GM19099 (cell line): ENCODE measurements around the gene GPA33.
A peak's percentile ranks its signal among the peaks of the same experiment; 100 is the strongest.

Experiments used
- POLR2A ChIP-seq: IDR thresholded peaks from 3 replicates; pipeline ENCODE4 v1.6.1; 2011; ENCODE audit warnings: low read depth; ENCODE audit not compliant: insufficient read length; ENCODE audit errors: extremely low read depth

The GPA33 gene

DNA sequence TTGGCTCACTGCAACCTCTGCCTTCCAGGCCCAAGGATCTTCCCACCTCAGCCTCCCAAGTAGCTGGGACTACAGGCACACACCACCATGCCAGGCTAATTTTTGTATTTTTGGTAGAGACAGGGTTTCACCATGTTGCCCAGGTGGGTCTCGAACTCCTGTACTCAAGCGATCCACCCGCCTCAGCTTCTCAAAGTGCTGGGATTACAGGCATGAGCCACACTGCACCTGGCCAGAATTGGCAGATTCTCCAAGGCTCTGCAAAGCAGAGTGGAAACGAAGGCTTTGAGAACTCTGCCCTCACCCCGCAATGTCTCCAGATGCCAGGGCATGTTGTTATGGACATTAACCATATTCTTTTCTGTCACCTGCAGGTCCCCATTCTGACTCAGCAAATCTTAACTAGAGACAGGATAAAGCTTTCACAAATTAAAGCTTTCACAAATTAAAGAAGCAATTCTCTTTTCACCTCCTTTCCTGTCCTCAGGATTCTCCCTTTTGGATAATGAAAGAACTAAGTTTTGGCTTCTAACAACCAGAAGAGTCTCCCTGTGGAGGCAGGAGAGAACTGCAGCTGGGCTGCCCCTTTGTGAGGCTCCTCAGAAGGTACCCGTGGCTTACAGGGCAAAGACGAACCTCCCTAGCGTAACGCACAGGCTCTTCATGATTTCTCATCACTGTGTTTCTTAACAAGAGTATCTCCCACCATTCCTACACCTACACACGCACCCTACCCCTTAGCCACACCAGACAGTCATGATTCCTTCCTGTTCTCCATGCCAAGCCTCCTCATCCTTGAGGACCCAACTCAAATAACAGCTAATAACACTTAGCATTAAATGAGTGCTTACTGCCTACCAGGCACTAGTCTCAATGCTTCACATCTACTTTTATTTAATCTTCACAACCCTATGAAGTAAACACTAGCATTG, 29.8 kb downstream of the GPA33 start:
- no peak for TF ChIP-seq POLR2A

GRCh38 chr1:167059809-167060107, 30.4 kb downstream of the GPA33 start:
- no peak for TF ChIP-seq POLR2A

GRCh38 chr1:167059045-167059808, 30.9 kb downstream of the GPA33 start:
- TF ChIP-seq POLR2A = no peak

- TF ChIP-seq POLR2A = no peak
Measured at GRCh38 chr1:167057241-167057688, 32.9 kb downstream of the GPA33 start.

DNA sequence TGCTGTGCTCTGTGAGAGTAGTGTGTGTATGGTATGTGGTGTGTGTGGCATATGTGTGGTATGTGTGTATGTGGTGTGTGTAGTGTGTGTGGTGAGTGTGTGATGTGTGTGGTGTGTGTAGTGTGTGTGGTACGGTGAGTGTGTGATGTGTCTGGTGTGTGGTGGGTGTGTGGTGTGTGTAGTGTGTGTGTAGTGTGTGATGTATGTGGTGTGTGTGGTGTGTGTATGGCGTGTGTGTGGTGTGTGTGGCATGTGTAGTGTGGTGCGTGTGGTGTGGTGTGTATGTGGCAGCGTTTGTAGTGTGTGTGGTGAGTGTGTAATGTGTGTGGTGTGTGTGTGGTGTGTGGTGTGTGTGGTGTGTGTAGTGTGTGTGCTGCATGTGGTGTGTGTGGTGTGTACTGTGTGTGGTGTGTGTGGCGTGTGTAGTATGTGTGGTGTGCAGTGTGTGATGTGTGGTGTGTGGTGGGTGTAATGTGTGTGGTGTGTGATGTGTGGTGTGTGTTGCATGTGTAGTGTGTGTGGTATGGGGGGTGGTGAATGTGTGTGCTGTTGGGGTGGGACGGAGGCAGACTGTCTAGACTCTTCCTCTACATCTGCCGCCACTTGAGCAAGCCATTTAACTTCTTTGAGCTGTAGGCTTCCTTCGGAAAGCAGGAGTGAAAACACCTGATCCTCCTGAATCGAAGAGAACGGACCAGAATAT, 33.5 kb downstream of the GPA33 start:
- no peak for TF ChIP-seq POLR2A

DNA sequence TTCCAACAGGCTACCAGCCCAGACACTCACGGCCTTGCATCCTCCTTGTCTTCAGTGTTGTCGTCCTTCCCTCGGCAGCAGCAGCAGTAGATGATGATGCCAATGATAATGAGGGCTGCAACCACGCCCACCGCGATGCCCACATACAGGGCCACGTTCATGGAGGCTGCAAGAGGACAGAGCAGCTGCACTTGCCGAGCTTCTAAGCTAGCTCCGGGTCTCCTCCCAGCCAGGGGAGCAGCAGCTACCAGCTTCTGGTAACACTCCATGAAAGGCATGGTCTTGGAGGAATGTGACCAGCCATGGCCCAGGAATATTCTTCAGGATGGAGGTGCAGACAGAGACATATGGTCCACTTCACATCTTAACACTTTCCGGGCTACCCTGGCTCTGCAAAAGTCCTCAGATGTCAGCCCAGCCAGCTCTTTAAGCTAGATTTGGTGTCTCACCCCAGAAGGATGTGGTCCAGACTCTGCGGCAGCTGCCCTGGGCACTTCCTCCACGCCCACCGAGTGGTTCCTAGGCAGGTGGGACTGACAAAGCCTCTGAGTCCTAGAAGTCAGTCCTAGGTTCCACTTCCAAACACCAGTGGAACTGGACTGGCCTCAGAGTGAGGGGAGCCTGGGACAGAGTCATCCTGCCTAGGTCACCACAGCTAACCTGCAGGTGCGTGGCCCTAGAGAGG, 35.1 kb downstream of the GPA33 start:
- no peak for TF ChIP-seq POLR2A

GRCh38 chr1:167054531-167054930, 35.6 kb downstream of the GPA33 start:
- no peak for TF ChIP-seq POLR2A

- TF ChIP-seq POLR2A = no peak
Measured at GRCh38 chr1:167052389-167052788, 37.8 kb downstream of the GPA33 start.

DNA sequence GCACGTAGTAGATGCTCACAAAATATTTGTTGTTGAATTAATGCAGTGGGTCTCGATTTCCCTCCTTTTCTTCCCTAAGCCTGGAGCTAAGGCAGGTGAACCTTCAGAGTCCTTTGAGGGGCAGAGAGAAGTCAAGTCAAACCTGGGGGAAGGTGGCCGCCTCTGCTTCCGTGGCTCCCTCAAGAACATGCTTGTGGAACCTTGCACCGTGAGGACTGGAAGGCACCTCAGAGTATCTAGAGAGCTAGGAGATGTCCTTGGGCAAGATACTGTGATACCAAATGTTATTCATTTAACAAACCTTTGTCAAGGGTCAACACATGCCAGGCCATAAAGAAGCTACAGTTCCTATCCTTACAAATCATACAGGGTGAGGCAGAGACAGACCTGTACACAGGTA, 38.3 kb downstream of the GPA33 start:
- no peak for TF ChIP-seq POLR2A

GRCh38 chr1:167043752-167044488, 46.3 kb downstream of the GPA33 start:
- peak; percentile 21 for TF ChIP-seq POLR2A

DNA sequence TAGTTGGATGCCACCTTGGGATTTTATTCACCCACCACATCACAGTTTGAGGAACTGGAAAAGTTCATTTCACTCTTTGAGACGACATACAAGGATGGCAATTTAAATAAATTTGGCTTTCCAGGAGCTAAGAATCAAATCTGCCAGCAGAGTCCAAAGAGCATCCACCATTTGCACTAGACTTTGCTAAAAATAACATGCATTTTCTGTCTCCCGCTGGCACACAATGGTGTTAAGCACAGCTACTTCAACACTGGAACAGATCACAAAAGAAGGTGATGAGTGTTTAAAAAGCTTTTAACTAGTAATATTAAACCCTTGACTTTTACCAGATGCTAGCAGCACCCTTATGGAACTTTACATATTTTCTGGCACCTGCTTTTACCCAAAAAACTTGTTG, 56.5 kb downstream of the GPA33 start:
- no peak for TF ChIP-seq POLR2A

DNA sequence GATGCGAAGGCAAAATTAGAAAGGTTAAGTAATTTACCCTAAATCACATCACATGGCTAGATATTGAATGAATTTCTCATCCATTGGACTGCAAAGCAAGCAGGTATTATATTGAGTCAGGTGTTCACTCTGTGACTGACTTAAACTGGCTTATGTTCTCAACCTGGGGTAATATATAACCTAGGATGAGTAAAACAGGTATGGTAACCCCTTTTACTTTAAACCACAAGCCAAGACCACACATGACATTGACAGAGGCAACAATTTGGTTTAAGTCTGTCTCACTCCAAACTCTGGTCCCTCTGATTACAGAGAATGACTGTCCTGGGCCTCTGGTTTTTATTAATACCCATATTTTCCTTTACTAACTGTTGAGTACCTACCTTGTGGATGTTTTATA, 67.8 kb downstream of the GPA33 start:
- no peak for TF ChIP-seq POLR2A

- no peak for TF ChIP-seq POLR2A
Measured at GRCh38 chr1:167016100-167016750, 74.0 kb downstream of the GPA33 start.
